Measurements from ENCODE around the gene UBE2L5. TPM values are rescaled to one million over a fixed set of nuclear protein-coding genes. Genes with fewer than 3 reads are reported as not detected.

The UBE2L5 gene
- total RNA-seq, 2 donors from 2014 or later = 1.1 TPM; not detected in 1

- Histone ChIP-seq H3K36me3 (no peaks in the 10 kb centered on the region), H3K27ac (no peak overlapping the region), H3K9me3 (no peaks in the 10 kb centered on the region), H3K4me3 (no peak overlapping the region), H3K4me1 (no peaks in the 10 kb centered on the region), H3K27me3 (no peaks in the 10 kb centered on the region)
- no peak for TF ChIP-seq CTCF (IDR thresholded peaks at IDR 0.05)
- DNase-seq (ENCODE audit: low spot score) = no peak
These were observed 55.3 kb downstream of the UBE2L5 start for GRCh38 chr13:30477346-30478195.

Other genes starting within 250 kb of the UBE2L5 start
- 10 to 100 TPM; 22.2 to 37.9 TPM for gene KATNAL1, start 114.9 kb upstream of the UBE2L5 start, total RNA-seq
- gene HMGB1, start 43.4 kb downstream of the UBE2L5 start, total RNA-seq = 100 to 1,000 TPM; 133 to 190 TPM
- gene USPL1, start 195.4 kb downstream of the UBE2L5 start, total RNA-seq = 10 to 100 TPM; 13.5 to 15.8 TPM

All from right atrium auricular region (tissue), 2 donors.